GM12892 (cell line): ENCODE measurements around the gene MEGF11.

Experiments used
- POLR2A ChIP-seq: IDR thresholded peaks from 2 replicates; pipeline ENCODE4 v1.6.1; 2011; ENCODE audit warnings: low read depth, low read length, control low read depth
- POLR2AphosphoS5 ChIP-seq: IDR thresholded peaks from 2 replicates; pipeline ENCODE4 v1.6.1; 2011; ENCODE audit warnings: low read depth, low read length, control low read depth
- TAF1 ChIP-seq: IDR thresholded peaks from 2 replicates; pipeline ENCODE4 v1.6.1; 2011; ENCODE audit warnings: low read depth, mild to moderate bottlenecking, control low read depth, low read length, borderline replicate concordance

DNA sequence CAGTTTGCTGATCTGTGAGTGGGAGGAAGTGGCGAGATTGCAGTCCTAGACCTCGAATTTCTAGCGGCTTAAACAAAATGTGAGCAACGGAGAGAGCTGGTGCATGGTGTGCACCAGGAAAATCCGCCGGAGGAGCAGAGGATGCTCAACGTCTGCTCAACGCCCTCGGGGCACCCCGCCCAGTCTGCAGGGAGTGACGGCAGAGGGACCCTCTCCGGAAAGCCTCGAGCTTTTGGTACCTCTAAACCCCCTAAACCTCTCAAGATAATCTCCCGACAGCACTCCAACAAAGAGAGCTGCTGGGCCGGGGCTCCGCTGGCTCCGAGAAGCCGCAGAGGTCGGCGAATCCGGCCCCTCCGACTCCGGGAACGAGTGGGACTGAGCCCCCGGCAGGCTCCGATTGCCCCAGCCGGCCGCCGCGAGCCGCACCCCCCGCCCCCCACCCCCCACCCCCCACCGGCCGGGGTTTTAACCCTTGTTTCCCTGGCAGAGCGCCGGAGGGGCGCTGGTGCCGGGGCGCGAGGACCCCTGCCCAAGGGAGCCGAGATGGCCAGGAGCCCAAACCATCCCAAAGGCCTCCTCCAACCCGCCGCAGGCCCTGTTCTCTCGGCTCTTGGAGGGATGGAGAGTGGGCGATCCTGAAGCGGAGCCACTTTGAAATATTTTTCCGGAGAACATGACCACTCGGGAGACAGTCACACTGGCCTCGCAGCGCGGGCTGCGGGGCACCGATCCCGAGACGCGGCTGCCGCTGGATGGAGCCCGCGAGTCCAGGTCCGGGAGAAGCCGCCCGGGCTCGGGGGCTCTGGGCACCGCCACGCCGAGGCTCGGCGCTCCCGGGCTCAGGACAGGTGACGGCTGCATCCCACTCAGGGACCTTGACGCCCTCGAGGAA, 1.5 kb downstream of the MEGF11 start:
- no peak for TF ChIP-seq POLR2A
- no peak for TF ChIP-seq POLR2AphosphoS5
- TF ChIP-seq TAF1: no peak
